Vagina (tissue), 2 donors: ENCODE data around the gene DEFB114.

ENCODE experiments used
- POLR2A ChIP-seq, 2 donors: fragments of 450-650 bp; IDR thresholded peaks; one replicate each; pipeline ENCODE4 v1.6.1; 2017; ENCODE audit warnings: antibody characterized with exemption in 2 of 2, mild to moderate bottlenecking in 2 of 2, moderate library complexity in 2 of 2
- TF ChIP-seq, protein P1 (sequence below), 3 experiments: fragments of 450-650 bp in 2 of 3; fragments of 200-600 bp in 1 of 3; sonication (generic) in 1 of 3; IDR thresholded peaks; one replicate each; pipeline ENCODE4 v1.5.1; 2017 to 2019; ENCODE audit warnings: antibody characterized with exemption in 3 of 3, mild to moderate bottlenecking in 2 of 3, moderate library complexity in 2 of 3

GRCh38 chr6:49980898-49981297 lies 16.9 kb upstream of the DEFB114 start:
- TF ChIP-seq POLR2A (IDR thresholded peaks at IDR 0.05), result no peak
- TF ChIP-seq, protein P1, sequence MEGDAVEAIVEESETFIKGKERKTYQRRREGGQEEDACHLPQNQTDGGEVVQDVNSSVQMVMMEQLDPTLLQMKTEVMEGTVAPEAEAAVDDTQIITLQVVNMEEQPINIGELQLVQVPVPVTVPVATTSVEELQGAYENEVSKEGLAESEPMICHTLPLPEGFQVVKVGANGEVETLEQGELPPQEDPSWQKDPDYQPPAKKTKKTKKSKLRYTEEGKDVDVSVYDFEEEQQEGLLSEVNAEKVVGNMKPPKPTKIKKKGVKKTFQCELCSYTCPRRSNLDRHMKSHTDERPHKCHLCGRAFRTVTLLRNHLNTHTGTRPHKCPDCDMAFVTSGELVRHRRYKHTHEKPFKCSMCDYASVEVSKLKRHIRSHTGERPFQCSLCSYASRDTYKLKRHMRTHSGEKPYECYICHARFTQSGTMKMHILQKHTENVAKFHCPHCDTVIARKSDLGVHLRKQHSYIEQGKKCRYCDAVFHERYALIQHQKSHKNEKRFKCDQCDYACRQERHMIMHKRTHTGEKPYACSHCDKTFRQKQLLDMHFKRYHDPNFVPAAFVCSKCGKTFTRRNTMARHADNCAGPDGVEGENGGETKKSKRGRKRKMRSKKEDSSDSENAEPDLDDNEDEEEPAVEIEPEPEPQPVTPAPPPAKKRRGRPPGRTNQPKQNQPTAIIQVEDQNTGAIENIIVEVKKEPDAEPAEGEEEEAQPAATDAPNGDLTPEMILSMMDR (IDR thresholded peaks at IDR 0.05), result no peak
